ENCODE measurements around the gene OR2T4.

OR2T4 gene

DNA sequence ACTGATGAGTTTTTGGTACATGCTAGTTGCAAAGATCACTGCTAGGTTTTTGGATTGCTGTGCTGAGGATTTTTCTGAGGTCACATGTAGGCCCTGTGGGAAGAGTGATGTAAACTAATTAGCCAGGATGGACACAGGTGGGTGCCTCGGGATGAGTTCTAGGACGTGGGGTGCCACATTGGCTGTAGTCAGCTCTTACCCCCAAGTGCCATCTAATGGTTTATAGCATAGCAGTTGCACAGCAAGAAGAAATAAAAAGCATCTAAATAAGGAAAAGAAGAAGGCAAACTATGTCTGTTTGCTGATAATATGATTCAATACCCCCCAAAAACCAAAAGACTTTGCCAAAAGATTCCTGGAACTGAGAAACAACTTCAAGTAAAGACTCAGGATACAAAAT, 31.6 kb downstream of the OR2T4 start:
- no peak overlapping the region for H3K4me3 ChIP-seq (ENCODE audit: low read length)
- DNase-seq (ENCODE audit: low read depth) = no peak
- TF ChIP-seq, protein P1, sequence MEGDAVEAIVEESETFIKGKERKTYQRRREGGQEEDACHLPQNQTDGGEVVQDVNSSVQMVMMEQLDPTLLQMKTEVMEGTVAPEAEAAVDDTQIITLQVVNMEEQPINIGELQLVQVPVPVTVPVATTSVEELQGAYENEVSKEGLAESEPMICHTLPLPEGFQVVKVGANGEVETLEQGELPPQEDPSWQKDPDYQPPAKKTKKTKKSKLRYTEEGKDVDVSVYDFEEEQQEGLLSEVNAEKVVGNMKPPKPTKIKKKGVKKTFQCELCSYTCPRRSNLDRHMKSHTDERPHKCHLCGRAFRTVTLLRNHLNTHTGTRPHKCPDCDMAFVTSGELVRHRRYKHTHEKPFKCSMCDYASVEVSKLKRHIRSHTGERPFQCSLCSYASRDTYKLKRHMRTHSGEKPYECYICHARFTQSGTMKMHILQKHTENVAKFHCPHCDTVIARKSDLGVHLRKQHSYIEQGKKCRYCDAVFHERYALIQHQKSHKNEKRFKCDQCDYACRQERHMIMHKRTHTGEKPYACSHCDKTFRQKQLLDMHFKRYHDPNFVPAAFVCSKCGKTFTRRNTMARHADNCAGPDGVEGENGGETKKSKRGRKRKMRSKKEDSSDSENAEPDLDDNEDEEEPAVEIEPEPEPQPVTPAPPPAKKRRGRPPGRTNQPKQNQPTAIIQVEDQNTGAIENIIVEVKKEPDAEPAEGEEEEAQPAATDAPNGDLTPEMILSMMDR (IDR thresholded peaks at IDR 0.05; ENCODE audit: insufficient read depth, low read depth, low read length, missing control alignments) = no peak

DNA sequence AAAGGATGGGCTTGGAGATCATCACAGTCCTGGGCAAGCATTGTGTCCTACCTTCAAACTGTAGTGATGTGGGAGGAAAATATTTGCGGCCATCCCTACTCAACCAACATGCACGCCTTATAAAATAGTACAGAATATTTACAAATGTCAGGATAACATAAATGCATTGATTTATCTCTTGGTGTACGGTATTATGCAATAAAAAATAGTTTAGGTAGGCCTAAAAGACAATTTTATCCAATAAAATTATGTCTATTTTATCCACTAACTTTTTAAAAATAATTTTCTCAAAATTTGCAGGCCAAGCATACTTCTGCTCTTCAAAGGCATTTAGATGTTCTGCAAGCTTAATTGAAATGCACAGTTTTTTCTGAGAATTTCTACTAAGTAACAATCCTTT, 41.3 kb downstream of the OR2T4 start, which contains the start of gene OR2T1:
Gene OR2T1, plus strand, starts transcription at position 301 of the 400 bp plus-strand sequence. CDS start 3,100 bp downstream, outside the sequence.
- TF ChIP-seq, protein P1 (IDR thresholded peaks at IDR 0.05; ENCODE audit: insufficient read depth, low read depth, low read length, missing control alignments) = no peak
- no peak within 1 kb of the TSS for H3K4me3 ChIP-seq (ENCODE audit: low read length)
- no peak for DNase-seq (ENCODE audit: low read depth)

DNA sequence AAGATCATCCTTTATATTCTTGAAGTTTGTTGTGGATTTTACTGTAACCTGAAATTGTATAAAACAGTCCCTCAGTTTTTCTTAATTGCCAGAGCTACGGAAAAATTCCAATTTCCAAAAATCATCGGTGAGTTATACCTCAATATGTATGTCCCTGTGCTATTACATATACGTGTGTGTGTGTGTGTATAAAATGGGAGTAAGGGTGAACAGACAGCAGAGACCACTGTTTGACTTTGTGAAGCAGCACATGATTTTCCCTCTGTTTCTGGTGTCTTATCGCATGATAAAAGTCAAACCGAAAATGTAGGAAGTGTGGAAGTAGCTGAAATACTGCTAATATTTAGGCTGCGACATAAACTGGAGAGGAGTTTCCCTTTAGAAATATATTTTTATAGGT, 42.6 kb downstream of the OR2T4 start:
- no peak overlapping the region for H3K4me3 ChIP-seq (ENCODE audit: low read length)
- TF ChIP-seq, protein P1 (IDR thresholded peaks at IDR 0.05; ENCODE audit: insufficient read depth, low read depth, low read length, missing control alignments) = no peak
- peak; percentile 11 for DNase-seq (ENCODE audit: low read depth)

DNA sequence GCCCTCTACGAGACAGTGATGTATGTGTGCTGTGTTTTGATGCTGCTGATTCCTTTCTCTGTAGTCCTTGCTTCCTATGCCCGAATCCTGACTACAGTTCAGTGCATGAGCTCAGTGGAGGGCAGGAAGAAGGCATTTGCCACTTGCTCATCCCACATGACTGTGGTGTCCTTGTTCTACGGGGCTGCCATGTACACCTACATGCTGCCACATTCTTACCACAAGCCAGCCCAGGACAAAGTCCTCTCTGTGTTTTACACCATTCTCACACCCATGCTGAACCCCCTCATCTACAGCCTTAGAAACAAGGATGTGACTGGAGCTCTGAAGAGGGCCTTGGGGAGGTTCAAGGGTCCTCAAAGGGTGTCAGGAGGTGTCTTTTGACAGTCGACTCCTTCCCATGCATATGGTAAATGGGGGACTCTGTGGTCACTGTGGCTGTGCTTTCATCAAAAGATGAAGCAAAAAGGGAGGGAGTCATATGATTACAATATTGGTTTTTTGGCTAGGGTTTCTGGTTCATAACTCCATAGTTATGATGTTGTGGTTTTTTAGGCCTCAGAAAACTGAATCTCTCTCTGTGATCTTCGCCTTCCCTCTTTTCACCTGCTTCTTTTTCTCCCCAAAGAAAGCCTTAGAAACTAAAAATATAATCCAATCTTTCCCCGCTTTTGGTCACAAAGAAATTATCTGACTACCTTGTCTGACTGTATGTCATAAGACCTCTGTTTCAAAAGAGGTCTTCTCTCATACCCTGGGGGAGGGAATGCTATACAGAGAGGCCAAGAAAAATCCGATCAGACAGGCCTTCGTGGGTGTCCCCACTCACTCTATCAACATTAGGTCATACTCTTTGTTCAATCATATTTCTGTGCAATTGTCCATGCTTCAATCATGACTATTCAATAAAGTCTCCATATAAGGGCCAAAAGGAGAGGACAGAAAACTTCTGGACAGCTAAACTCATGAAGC, 45.5 kb downstream of the OR2T4 start:
- TF ChIP-seq, protein P1 (IDR thresholded peaks at IDR 0.05; ENCODE audit: insufficient read depth, low read depth, low read length, missing control alignments) = no peak
- no peak overlapping the region for H3K4me3 ChIP-seq (ENCODE audit: low read length)
- no peak for DNase-seq (ENCODE audit: low read depth)

All from epithelial cell of esophagus (primary cell).